ENCODE data around the gene USF3. TPM values are rescaled to one million over a fixed set of nuclear protein-coding genes. Genes with fewer than 3 reads are reported as not detected.

The USF3 gene
- total RNA-seq, 2 donors from 2014 or later, result 16.8 to 18.2 TPM

DNA sequence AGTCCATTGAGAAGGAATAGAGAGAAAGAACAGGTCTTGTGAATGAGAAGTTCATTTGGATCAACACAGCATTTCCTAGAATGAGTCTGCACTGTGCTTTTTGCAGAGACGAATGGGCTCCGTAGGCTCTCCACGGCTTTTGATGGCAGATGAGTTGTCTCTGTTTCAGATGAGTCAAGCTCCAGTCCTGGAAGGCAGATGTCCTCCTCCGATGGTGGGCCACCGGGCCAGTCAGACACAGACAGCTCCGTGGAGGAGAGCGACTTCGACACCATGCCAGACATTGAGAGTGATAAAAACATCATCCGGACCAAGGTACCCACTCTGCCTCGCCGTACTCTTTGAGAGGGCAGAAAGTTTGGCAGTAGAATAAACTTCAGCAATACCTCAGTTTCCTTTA, 93.6 kb downstream of the USF3 start:
- Mint-ChIP-seq H3K4me1 (ENCODE audit: low read depth) (peaks cover 27% of the 10 kb centered on the region), H3K27me3 (ENCODE audit: low read depth) (no peaks in the 10 kb centered on the region), H3K27ac (no peak overlapping the region), H3K9me3 (no peaks in the 10 kb centered on the region), H3K4me3 (no peak overlapping the region), H3K36me3 (ENCODE audit: insufficient read depth in 2 of 2) (peaks cover 0 to 2% of the 10 kb centered on the region in 2 donors)
- DNase-seq (no peak), ATAC-seq (replicated peaks in 1 of 2) (no peak)

GRCh38 chr3:113602256-113602655, 94.2 kb downstream of the USF3 start:
- Mint-ChIP-seq H3K9me3 (no peaks in the 10 kb centered on the region), H3K4me1 (ENCODE audit: low read depth) (peaks cover 21% of the 10 kb centered on the region), H3K27me3 (ENCODE audit: low read depth) (no peaks in the 10 kb centered on the region), H3K36me3 (ENCODE audit: insufficient read depth in 2 of 2) (peaks cover 0 to 2% of the 10 kb centered on the region in 2 donors), H3K4me3 (no peak overlapping the region), H3K27ac (no peak overlapping the region)
- DNase-seq (no peak), ATAC-seq (replicated peaks in 1 of 2) (no peak)

GRCh38 chr3:113601240-113601639, 95.2 kb downstream of the USF3 start:
- Mint-ChIP-seq H3K4me3 (no peak overlapping the region), H3K9me3 (no peaks in the 10 kb centered on the region), H3K27me3 (ENCODE audit: low read depth) (no peaks in the 10 kb centered on the region), H3K27ac (no peak overlapping the region), H3K36me3 (ENCODE audit: insufficient read depth in 2 of 2) (peaks cover 0 to 2% of the 10 kb centered on the region in 2 donors), H3K4me1 (ENCODE audit: low read depth) (peaks cover 11% of the 10 kb centered on the region)
- DNase-seq (no peak), ATAC-seq (replicated peaks in 1 of 2) (no peak)

GRCh38 chr3:113600418-113601182, 95.8 kb downstream of the USF3 start:
- H3K4me1 Mint-ChIP-seq (ENCODE audit: low read depth), result peaks cover 5% of the 10 kb centered on the region
- H3K27ac Mint-ChIP-seq, result no peak overlapping the region
- H3K9me3 Mint-ChIP-seq, result no peaks in the 10 kb centered on the region
- H3K36me3 Mint-ChIP-seq (ENCODE audit: insufficient read depth in 2 of 2), result peaks cover 0 to 2% of the 10 kb centered on the region in 2 donors
- ATAC-seq (replicated peaks in 1 of 2) (no peak), DNase-seq (no peak)
- no peak overlapping the region for H3K4me3 Mint-ChIP-seq
- no peaks in the 10 kb centered on the region for H3K27me3 Mint-ChIP-seq (ENCODE audit: low read depth)

Other genes starting within 250 kb of the USF3 start
- gene SPICE1, start 181.5 kb downstream of the USF3 start, total RNA-seq, result 10 to 100 TPM; 15.1 to 21.6 TPM
- gene SIDT1, start 164.1 kb downstream of the USF3 start, total RNA-seq, result 10 to 100 TPM; 21.3 to 28.9 TPM
- gene NAA50, start 49.6 kb upstream of the USF3 start, total RNA-seq, result 100 to 1,000 TPM in 1 of 2 donors, 10 to 100 TPM in 1; 90.5 to 105 TPM
- gene ATP6V1A, start 50.4 kb upstream of the USF3 start, total RNA-seq, result 10 to 100 TPM; 30.7 to 31.3 TPM
- gene GRAMD1C, start 142.1 kb upstream of the USF3 start, total RNA-seq, result 1 to 10 TPM; 1.4 to 3.0 TPM

All from activated T-cell treated with anti-CD3 and anti-CD28 coated beads, Interleukin-2, amount 50 U/mL, for 72 hours (primary cell).